HEK293 (cell line): ENCODE measurements around the gene TRIM65.
A peak's percentile ranks its signal among the peaks of the same experiment; 100 is the strongest.

ENCODE experiments used
- BCL6B ChIP-seq: fragments of 450-650 bp; formaldehyde crosslinking; IDR thresholded peaks from 2 replicates; pipeline ENCODE4 v1.5.1; 2017; ENCODE audit warnings: missing biosample characterization, missing genetic modification characterization
- EGR2 ChIP-seq: fragments of 450-650 bp; formaldehyde crosslinking; IDR thresholded peaks from 2 replicates; pipeline ENCODE4 v1.5.1; 2016; ENCODE audit warnings: low read depth, missing biosample characterization, missing genetic modification characterization
- MYNN ChIP-seq: fragments of 450-650 bp; formaldehyde crosslinking; IDR thresholded peaks from 2 replicates; pipeline ENCODE4 v1.5.1; 2016; ENCODE audit warnings: missing biosample characterization, missing genetic modification characterization, borderline replicate concordance
- PBX3 ChIP-seq: sonication (generic); formaldehyde crosslinking; IDR thresholded peaks from 2 replicates; pipeline ENCODE4 v1.8.1; 2022; ENCODE audit warnings: mild to moderate bottlenecking, moderate library complexity, missing genetic modification reagents
- REPIN1 ChIP-seq: fragments of 450-650 bp; formaldehyde crosslinking; IDR thresholded peaks from 2 replicates; pipeline ENCODE4 v1.5.1; 2017; ENCODE audit warnings: missing biosample characterization, missing genetic modification characterization, low read depth
- SCRT2 ChIP-seq: fragments of 450-650 bp; formaldehyde crosslinking; IDR thresholded peaks from 2 replicates; pipeline ENCODE4 v1.5.1; 2016; ENCODE audit warnings: missing biosample characterization, missing genetic modification characterization
- SETDB1 ChIP-seq: IDR thresholded peaks from one replicate; pipeline ENCODE4 v1.6.1; 2017; ENCODE audit warnings: mild to moderate bottlenecking, low read length, moderate library complexity, mixed read lengths; ENCODE audit not compliant: insufficient read length
- ZBTB10 ChIP-seq: fragments of 450-650 bp; formaldehyde crosslinking; IDR thresholded peaks from 2 replicates; pipeline ENCODE4 v1.5.1; 2016; ENCODE audit warnings: missing biosample characterization, missing genetic modification characterization
- ZBTB11 ChIP-seq: fragments of 450-650 bp; formaldehyde crosslinking; conservative IDR thresholded peaks from 2 replicates; pipeline ENCODE4 v1.5.1; 2016; ENCODE audit warnings: low read depth, missing biosample characterization, missing genetic modification characterization
- ZBTB21 ChIP-seq: fragments of 450-650 bp; formaldehyde crosslinking; IDR thresholded peaks from 2 replicates; pipeline ENCODE4 v1.5.1; 2017; ENCODE audit warnings: missing biosample characterization, missing genetic modification characterization
- ZNF10 ChIP-seq: fragments of 450-650 bp; formaldehyde crosslinking; IDR thresholded peaks from 2 replicates; pipeline ENCODE4 v1.5.1; 2017; ENCODE audit warnings: missing biosample characterization, missing genetic modification characterization
- ZNF132 ChIP-seq: fragments of 450-650 bp; formaldehyde crosslinking; IDR thresholded peaks from 2 replicates; pipeline ENCODE4 v1.5.1; 2017; ENCODE audit warnings: missing biosample characterization, missing genetic modification characterization, borderline replicate concordance
- ZNF133 ChIP-seq: fragments of 450-650 bp; formaldehyde crosslinking; IDR thresholded peaks from 2 replicates; pipeline ENCODE4 v1.5.1; 2016; ENCODE audit warnings: missing biosample characterization, missing genetic modification characterization
- ZNF148 ChIP-seq: fragments of 450-650 bp; formaldehyde crosslinking; IDR thresholded peaks from 2 replicates; pipeline ENCODE4 v1.5.0; 2017; ENCODE audit warnings: missing biosample characterization, missing genetic modification characterization, borderline replicate concordance
- ZNF239 ChIP-seq: fragments of 450-650 bp; formaldehyde crosslinking; IDR thresholded peaks from 2 replicates; pipeline ENCODE4 v1.5.1; 2016; ENCODE audit warnings: missing biosample characterization, missing genetic modification characterization
- ZNF37A ChIP-seq: fragments of 450-650 bp; IDR thresholded peaks from 2 replicates; pipeline ENCODE4 v1.5.1; 2018; ENCODE audit warnings: missing biosample characterization, missing genetic modification characterization
- ZNF416 ChIP-seq: fragments of 450-650 bp; formaldehyde crosslinking; IDR thresholded peaks from 2 replicates; pipeline ENCODE4 v1.5.1; 2016; ENCODE audit warnings: missing biosample characterization, missing genetic modification characterization
- ZNF501 ChIP-seq: fragments of 450-650 bp; formaldehyde crosslinking; IDR thresholded peaks from 2 replicates; pipeline ENCODE4 v1.5.1; 2016; ENCODE audit warnings: missing biosample characterization, missing genetic modification characterization
- ZNF548 ChIP-seq: fragments of 450-650 bp; formaldehyde crosslinking; IDR thresholded peaks from 2 replicates; pipeline ENCODE4 v1.5.1; 2016; ENCODE audit warnings: missing biosample characterization, missing genetic modification characterization
- ZNF555 ChIP-seq: fragments of 450-650 bp; formaldehyde crosslinking; conservative IDR thresholded peaks from 2 replicates; pipeline ENCODE4 v1.5.1; 2017; ENCODE audit warnings: missing biosample characterization, mild to moderate bottlenecking, missing genetic modification characterization, inconsistent platforms
- ZNF560 ChIP-seq: fragments of 450-650 bp; formaldehyde crosslinking; IDR thresholded peaks from 2 replicates; pipeline ENCODE4 v1.5.1; 2017; ENCODE audit warnings: missing biosample characterization, missing genetic modification characterization, borderline replicate concordance
- ZNF580 ChIP-seq: fragments of 450-650 bp; formaldehyde crosslinking; IDR thresholded peaks from 2 replicates; pipeline ENCODE4 v1.5.1; 2016; ENCODE audit warnings: missing biosample characterization, missing genetic modification characterization
- ZNF610 ChIP-seq: fragments of 450-650 bp; formaldehyde crosslinking; IDR thresholded peaks from 2 replicates; pipeline ENCODE4 v1.5.1; 2016; ENCODE audit warnings: missing biosample characterization, missing genetic modification characterization, borderline replicate concordance
- ZNF660 ChIP-seq: fragments of 450-650 bp; IDR thresholded peaks from 2 replicates; pipeline ENCODE4 v1.5.1; 2018; ENCODE audit warnings: missing biosample characterization, mild to moderate bottlenecking, missing genetic modification characterization
- ZNF664 ChIP-seq: fragments of 450-650 bp; formaldehyde crosslinking; IDR thresholded peaks from 2 replicates; pipeline ENCODE4 v1.5.1; 2016; ENCODE audit warnings: missing biosample characterization, missing genetic modification characterization
- ZNF76 ChIP-seq: fragments of 450-650 bp; formaldehyde crosslinking; IDR thresholded peaks from 2 replicates; pipeline ENCODE4; 2016; ENCODE audit warnings: low read depth, missing biosample characterization, missing genetic modification characterization, borderline replicate concordance
- ZNF776 ChIP-seq: fragments of 450-650 bp; formaldehyde crosslinking; IDR thresholded peaks from 2 replicates; pipeline ENCODE4 v1.5.0; 2017; ENCODE audit warnings: missing biosample characterization, missing genetic modification characterization, borderline replicate concordance
- ZNF843 ChIP-seq: fragments of 450-650 bp; formaldehyde crosslinking; IDR thresholded peaks from 2 replicates; pipeline ENCODE4 v1.5.1; 2016; ENCODE audit warnings: missing biosample characterization, missing genetic modification characterization
- ZSCAN30 ChIP-seq: fragments of 450-650 bp; IDR thresholded peaks from 2 replicates; pipeline ENCODE4 v1.5.1; 2018; ENCODE audit warnings: missing biosample characterization, mild to moderate bottlenecking, missing genetic modification characterization, moderate library complexity

The TRIM65 gene

GRCh38 chr17:75940727-75941441, 44.1 kb upstream of the TRIM65 start, which contains the start of gene FBF1 (continued):
- no peak for TF ChIP-seq ZNF132 (tag by site-specific recombination)
- no peak for TF ChIP-seq ZBTB21 (tag by site-specific recombination)
- no peak; the same call in none of the 2 replicates for TF ChIP-seq ZNF501 (tag by site-specific recombination)
- TF ChIP-seq ZNF416 (tag by site-specific recombination): no peak
- no peak for TF ChIP-seq ZNF610
- TF ChIP-seq ZSCAN30: peak; percentile 80
- TF ChIP-seq ZNF239 (tag by site-specific recombination): no peak
- no peak for TF ChIP-seq ZNF548 (tag by site-specific recombination)
- TF ChIP-seq ZNF843 (tag by site-specific recombination): peak; percentile 52; the same call in 1 of the 2 replicates
- peak; percentile 81 for TF ChIP-seq MYNN (tag by site-specific recombination)
- TF ChIP-seq ZNF148 (tag by site-specific recombination): no peak
- no peak for TF ChIP-seq SETDB1
- no peak for TF ChIP-seq ZNF133 (tag by site-specific recombination)
- TF ChIP-seq ZNF555 (tag by site-specific recombination): no peak
- TF ChIP-seq PBX3 (CRISPR knock-in tag): no peak
- no peak for TF ChIP-seq ZNF580 (tag by site-specific recombination)
- TF ChIP-seq ZNF664 (tag by site-specific recombination): no peak
- TF ChIP-seq ZNF660 (tag by site-specific recombination): 0 out of 2 replicates have a peak, but pooled peaks have one; percentile 14
- TF ChIP-seq ZNF776: no peak
- no peak for TF ChIP-seq ZNF560 (tag by site-specific recombination)
- TF ChIP-seq ZNF10 (tag by site-specific recombination): peak; percentile 12; the same call in 1 of the 2 replicates
- TF ChIP-seq SCRT2: peak; percentile 64
- no peak for TF ChIP-seq ZNF37A (tag by site-specific recombination)
- TF ChIP-seq ZBTB10 (tag by site-specific recombination): peak; percentile 43
- TF ChIP-seq BCL6B (tag by site-specific recombination): no peak
- 0 out of 2 replicates have a peak, but pooled peaks have one; percentile 27 for TF ChIP-seq REPIN1 (tag by site-specific recombination)
- TF ChIP-seq ZBTB11 (tag by site-specific recombination): peak; percentile 66
- peak; percentile 82 for TF ChIP-seq EGR2 (tag by site-specific recombination)
- peak; percentile 98 for TF ChIP-seq ZNF76 (tag by site-specific recombination)
